ENCODE results near the gene DFFB.

DFFB gene

GRCh38 chr1:3884966-3885365, 27.7 kb downstream of the DFFB start:
- no peaks in the 10 kb centered on the region for H3K4me1 ChIP-seq (ENCODE audit: control insufficient read depth, insufficient read depth, low read length)
- H3K4me3 ChIP-seq (ENCODE audit: low read length) = no peak overlapping the region
- H3K36me3 ChIP-seq (ENCODE audit: control insufficient read depth, insufficient read depth, low read length) = peaks cover 4% of the 10 kb centered on the region
- H3K9me3 ChIP-seq (ENCODE audit: control insufficient read depth, insufficient read depth, low read length) = no peaks in the 10 kb centered on the region
- no peak for DNase-seq (ENCODE audit: low read depth, low spot score)
- no peaks in the 10 kb centered on the region for H3K27me3 ChIP-seq (ENCODE audit: control insufficient read depth, insufficient read depth, low read length)
- H3K27ac ChIP-seq (ENCODE audit: low read length) = no peak overlapping the region
- WGBS (ENCODE audit: insufficient coverage, insufficient read length) = no CpG with 5 or more reads among the region's 13 CpGs

GRCh38 chr1:3885611-3886010, 28.3 kb downstream of the DFFB start:
- no CpG with 5 or more reads among the region's 7 CpGs for WGBS (ENCODE audit: insufficient coverage, insufficient read length)
- H3K27ac ChIP-seq (ENCODE audit: low read length) = no peak overlapping the region
- DNase-seq (ENCODE audit: low read depth, low spot score) = no peak
- no peaks in the 10 kb centered on the region for H3K27me3 ChIP-seq (ENCODE audit: control insufficient read depth, insufficient read depth, low read length)
- no peaks in the 10 kb centered on the region for H3K4me1 ChIP-seq (ENCODE audit: control insufficient read depth, insufficient read depth, low read length)
- no peaks in the 10 kb centered on the region for H3K9me3 ChIP-seq (ENCODE audit: control insufficient read depth, insufficient read depth, low read length)
- peaks cover 7% of the 10 kb centered on the region for H3K36me3 ChIP-seq (ENCODE audit: control insufficient read depth, insufficient read depth, low read length)
- no peak overlapping the region for H3K4me3 ChIP-seq (ENCODE audit: low read length)

- no peaks in the 10 kb centered on the region for H3K27me3 ChIP-seq (ENCODE audit: control insufficient read depth, insufficient read depth, low read length)
- WGBS (ENCODE audit: insufficient coverage, insufficient read length) = no CpG with 5 or more reads among the region's 15 CpGs
- H3K9me3 ChIP-seq (ENCODE audit: control insufficient read depth, insufficient read depth, low read length) = no peaks in the 10 kb centered on the region
- peaks cover 7% of the 10 kb centered on the region for H3K36me3 ChIP-seq (ENCODE audit: control insufficient read depth, insufficient read depth, low read length)
- no peak overlapping the region for H3K4me3 ChIP-seq (ENCODE audit: low read length)
- DNase-seq (ENCODE audit: low read depth, low spot score) = no peak
- H3K4me1 ChIP-seq (ENCODE audit: control insufficient read depth, insufficient read depth, low read length) = no peaks in the 10 kb centered on the region
- no peak overlapping the region for H3K27ac ChIP-seq (ENCODE audit: low read length)
Observed at GRCh38 chr1:3886106-3886670, 28.9 kb downstream of the DFFB start.

- no peak for DNase-seq (ENCODE audit: low read depth, low spot score)
- Histone ChIP-seq H3K4me3 (ENCODE audit: low read length) (no peak overlapping the region), H3K36me3 (ENCODE audit: control insufficient read depth, insufficient read depth, low read length) (peaks cover 7% of the 10 kb centered on the region), H3K9me3 (ENCODE audit: control insufficient read depth, insufficient read depth, low read length) (no peaks in the 10 kb centered on the region), H3K27ac (ENCODE audit: low read length) (no peak overlapping the region), H3K27me3 (ENCODE audit: control insufficient read depth, insufficient read depth, low read length) (no peaks in the 10 kb centered on the region), H3K4me1 (ENCODE audit: control insufficient read depth, insufficient read depth, low read length) (no peaks in the 10 kb centered on the region)
- WGBS (ENCODE audit: insufficient coverage, insufficient read length) = no CpG with 5 or more reads among the region's 8 CpGs
Observed at GRCh38 chr1:3886691-3887090, 29.4 kb downstream of the DFFB start.

- no peaks in the 10 kb centered on the region for H3K9me3 ChIP-seq (ENCODE audit: control insufficient read depth, insufficient read depth, low read length)
- H3K27ac ChIP-seq (ENCODE audit: low read length) = no peak overlapping the region
- peaks cover 7% of the 10 kb centered on the region for H3K36me3 ChIP-seq (ENCODE audit: control insufficient read depth, insufficient read depth, low read length)
- H3K27me3 ChIP-seq (ENCODE audit: control insufficient read depth, insufficient read depth, low read length) = no peaks in the 10 kb centered on the region
- no peak for DNase-seq (ENCODE audit: low read depth, low spot score)
- no CpG with 5 or more reads among the region's 15 CpGs for WGBS (ENCODE audit: insufficient coverage, insufficient read length)
- H3K4me1 ChIP-seq (ENCODE audit: control insufficient read depth, insufficient read depth, low read length) = no peaks in the 10 kb centered on the region
- H3K4me3 ChIP-seq (ENCODE audit: low read length) = no peak overlapping the region
Observed at GRCh38 chr1:3888301-3888700, 31.0 kb downstream of the DFFB start.

GRCh38 chr1:3889936-3890335, 32.7 kb downstream of the DFFB start:
- peaks cover 7% of the 10 kb centered on the region for H3K36me3 ChIP-seq (ENCODE audit: control insufficient read depth, insufficient read depth, low read length)
- H3K27me3 ChIP-seq (ENCODE audit: control insufficient read depth, insufficient read depth, low read length) = no peaks in the 10 kb centered on the region
- no peak for DNase-seq (ENCODE audit: low read depth, low spot score)
- H3K9me3 ChIP-seq (ENCODE audit: control insufficient read depth, insufficient read depth, low read length) = no peaks in the 10 kb centered on the region
- H3K4me3 ChIP-seq (ENCODE audit: low read length) = no peak overlapping the region
- no CpG with 5 or more reads among the region's 14 CpGs for WGBS (ENCODE audit: insufficient coverage, insufficient read length)
- H3K27ac ChIP-seq (ENCODE audit: low read length) = no peak overlapping the region
- no peaks in the 10 kb centered on the region for H3K4me1 ChIP-seq (ENCODE audit: control insufficient read depth, insufficient read depth, low read length)

- Histone ChIP-seq H3K27me3 (ENCODE audit: control insufficient read depth, insufficient read depth, low read length) (no peaks in the 10 kb centered on the region), H3K36me3 (ENCODE audit: control insufficient read depth, insufficient read depth, low read length) (peaks cover 7% of the 10 kb centered on the region), H3K27ac (ENCODE audit: low read length) (no peak overlapping the region), H3K9me3 (ENCODE audit: control insufficient read depth, insufficient read depth, low read length) (no peaks in the 10 kb centered on the region), H3K4me1 (ENCODE audit: control insufficient read depth, insufficient read depth, low read length) (no peaks in the 10 kb centered on the region), H3K4me3 (ENCODE audit: low read length) (no peak overlapping the region)
- WGBS (ENCODE audit: insufficient coverage, insufficient read length) = no CpG with 5 or more reads among the region's 26 CpGs
- no peak for DNase-seq (ENCODE audit: low read depth, low spot score)
Observed at GRCh38 chr1:3890389-3891328, 33.4 kb downstream of the DFFB start.

GRCh38 chr1:3891329-3891865, 34.1 kb downstream of the DFFB start:
- WGBS (ENCODE audit: insufficient coverage, insufficient read length) = no CpG with 5 or more reads among the region's 17 CpGs
- H3K9me3 ChIP-seq (ENCODE audit: control insufficient read depth, insufficient read depth, low read length) = no peaks in the 10 kb centered on the region

GRCh38 chr1:3892748-3893147, 35.5 kb downstream of the DFFB start:
- Histone ChIP-seq H3K4me3 (ENCODE audit: low read length) (no peak overlapping the region), H3K27ac (ENCODE audit: low read length) (no peak overlapping the region), H3K9me3 (ENCODE audit: control insufficient read depth, insufficient read depth, low read length) (no peaks in the 10 kb centered on the region), H3K27me3 (ENCODE audit: control insufficient read depth, insufficient read depth, low read length) (no peaks in the 10 kb centered on the region), H3K4me1 (ENCODE audit: control insufficient read depth, insufficient read depth, low read length) (no peaks in the 10 kb centered on the region), H3K36me3 (ENCODE audit: control insufficient read depth, insufficient read depth, low read length) (peaks cover 7% of the 10 kb centered on the region)
- WGBS (ENCODE audit: insufficient coverage, insufficient read length) = no CpG with 5 or more reads among the region's 14 CpGs
- DNase-seq (ENCODE audit: low read depth, low spot score) = no peak

More at GRCh38 chr1:3891329-3891865, 34.1 kb downstream of the DFFB start:
- H3K36me3 ChIP-seq (ENCODE audit: control insufficient read depth, insufficient read depth, low read length) = peaks cover 7% of the 10 kb centered on the region
- DNase-seq (ENCODE audit: low read depth, low spot score) = no peak
- no peaks in the 10 kb centered on the region for H3K4me1 ChIP-seq (ENCODE audit: control insufficient read depth, insufficient read depth, low read length)
- no peaks in the 10 kb centered on the region for H3K27me3 ChIP-seq (ENCODE audit: control insufficient read depth, insufficient read depth, low read length)
- no peak overlapping the region for H3K4me3 ChIP-seq (ENCODE audit: low read length)
- no peak overlapping the region for H3K27ac ChIP-seq (ENCODE audit: low read length)

GRCh38 chr1:3893190-3893589, 35.9 kb downstream of the DFFB start:
- no peak for DNase-seq (ENCODE audit: low read depth, low spot score)
- H3K36me3 ChIP-seq (ENCODE audit: control insufficient read depth, insufficient read depth, low read length) = peaks cover 6% of the 10 kb centered on the region
- H3K4me1 ChIP-seq (ENCODE audit: control insufficient read depth, insufficient read depth, low read length) = no peaks in the 10 kb centered on the region
- no peaks in the 10 kb centered on the region for H3K27me3 ChIP-seq (ENCODE audit: control insufficient read depth, insufficient read depth, low read length)
- no CpG with 5 or more reads among the region's 5 CpGs for WGBS (ENCODE audit: insufficient coverage, insufficient read length)
- no peak overlapping the region for H3K4me3 ChIP-seq (ENCODE audit: low read length)
- H3K27ac ChIP-seq (ENCODE audit: low read length) = no peak overlapping the region
- no peaks in the 10 kb centered on the region for H3K9me3 ChIP-seq (ENCODE audit: control insufficient read depth, insufficient read depth, low read length)
